Measurements from ENCODE around the gene GNG13. TPM values are rescaled to one million over a fixed set of nuclear protein-coding genes. Genes with fewer than 3 reads are reported as not detected.

The GNG13 gene
- total and polyA plus RNA-seq, 9 of the 15 experiments (the other 6 are each of a cell fraction or from before 2014, with no cell fraction given): not detected

GRCh38 chr16:813204-813915, 12.8 kb upstream of the GNG13 start (continued):
- no peak for TF ChIP-seq ZNF318 (IDR thresholded peaks at IDR 0.05; ENCODE audit: borderline replicate concordance in 1 of 2, low read depth in 1 of 2)
- TF ChIP-seq CTCF (IDR thresholded peaks at IDR 0.05 in 2 of 3, conservative IDR thresholded peaks at IDR 0.05 in 1 of 3; ENCODE audit: insufficient read depth in 2 of 3, low read depth in 1 of 3, low read length in 3 of 3): peak; percentile 70 to 84 (median 78)
- TF ChIP-seq ZNF431 (CRISPR knock-in tag; IDR thresholded peaks at IDR 0.05): no peak
- no peak for TF ChIP-seq MYNN (IDR thresholded peaks at IDR 0.05)
- no peak for TF ChIP-seq MYNN (CRISPR knock-in tag; IDR thresholded peaks at IDR 0.05)
- TF ChIP-seq NR2F6 (CRISPR knock-in tag; IDR thresholded peaks at IDR 0.05): no peak
- TF ChIP-seq DACH1 (IDR thresholded peaks at IDR 0.05; ENCODE audit: partially characterized antibody): no peak
- no peak for TF ChIP-seq COPS2 (conservative IDR thresholded peaks at IDR 0.05)
- TF ChIP-seq PHF8 (IDR thresholded peaks at IDR 0.05; ENCODE audit: borderline replicate concordance, low read length): no peak
- TF ChIP-seq DEAF1 (CRISPR knock-in tag; IDR thresholded peaks at IDR 0.05): 0 out of 2 replicates have a peak, but pooled peaks have one; percentile 51
- TF ChIP-seq CBX2 (IDR thresholded peaks at IDR 0.05; ENCODE audit: insufficient read depth, low read length, poor library complexity, severe bottlenecking): no peak
- peak; percentile 86; the same call in 1 of the 2 replicates for TF ChIP-seq STAG1 (CRISPR knock-in tag; IDR thresholded peaks at IDR 0.05; ENCODE audit: borderline replicate concordance)

All from K562 (cell line).